ENCODE data around the gene PSPH.

Gene PSPH

GRCh38 chr7:56003749-56004148 lies 47.5 kb downstream of the PSPH start:
- no peak for DNase-seq (ENCODE audit: low read depth)

DNA sequence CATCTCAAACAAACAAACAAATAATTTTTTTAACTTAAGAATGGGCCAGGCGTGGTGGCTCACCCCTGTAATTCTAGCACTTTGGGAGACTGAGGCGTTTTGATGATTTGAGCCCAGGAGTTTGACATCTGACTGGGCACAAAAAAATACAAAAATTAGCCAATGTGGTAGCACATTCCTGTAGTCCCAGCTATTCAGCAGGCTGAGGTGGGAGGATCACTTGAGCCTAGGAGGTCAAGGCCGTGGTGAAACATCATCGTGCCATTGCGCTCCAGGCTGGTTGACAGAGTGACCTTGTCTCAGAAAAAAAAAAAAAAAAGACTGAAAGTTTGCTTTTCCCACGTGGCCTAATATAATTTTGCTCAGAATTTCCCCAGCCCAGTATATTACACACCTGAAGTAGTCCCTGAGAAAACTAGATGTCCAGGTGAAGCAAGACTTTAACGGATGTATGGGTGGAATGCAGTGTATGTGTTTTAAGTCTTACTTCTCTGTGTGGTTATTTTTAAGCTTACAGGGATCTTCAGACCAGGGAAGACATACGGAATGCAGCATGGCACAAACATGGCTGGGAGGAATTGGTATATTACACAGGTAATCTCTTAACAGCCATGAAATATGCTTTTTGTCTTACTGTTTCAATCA lies 54.3 kb downstream of the PSPH start:
- DNase-seq (ENCODE audit: low read depth): no peak

GRCh38 chr7:55992346-55992745 lies 58.9 kb downstream of the PSPH start:
- no peak for DNase-seq (ENCODE audit: low read depth)

GRCh38 chr7:55983537-55983936 lies 67.7 kb downstream of the PSPH start:
- no peak for DNase-seq (ENCODE audit: low read depth)

GRCh38 chr7:55980266-55980665 lies 71.0 kb downstream of the PSPH start:
- DNase-seq (ENCODE audit: low read depth): no peak

DNA sequence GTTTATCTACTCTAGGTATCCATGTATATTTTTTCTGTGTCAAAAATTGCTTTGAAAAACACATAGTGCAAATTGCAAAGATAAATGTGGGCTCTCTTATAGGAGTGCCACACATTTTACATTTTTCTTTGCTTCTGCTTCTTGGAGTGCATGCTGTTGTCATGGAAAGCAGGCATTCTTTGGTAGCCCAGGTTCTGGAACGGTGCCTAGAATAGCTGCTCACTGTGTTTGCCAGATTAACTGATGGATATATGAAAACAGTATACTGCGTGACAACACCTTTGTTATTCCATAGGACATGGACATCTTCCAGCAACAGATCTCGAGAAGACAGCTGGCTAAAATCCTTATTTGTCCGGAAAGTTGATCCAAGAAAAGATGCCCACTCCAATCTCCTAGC lies 73.4 kb downstream of the PSPH start:
- no peak for DNase-seq (ENCODE audit: low read depth)

- no peak for DNase-seq (ENCODE audit: low read depth)
These were observed 75.1 kb downstream of the PSPH start for GRCh38 chr7:55975988-55976633.

DNA sequence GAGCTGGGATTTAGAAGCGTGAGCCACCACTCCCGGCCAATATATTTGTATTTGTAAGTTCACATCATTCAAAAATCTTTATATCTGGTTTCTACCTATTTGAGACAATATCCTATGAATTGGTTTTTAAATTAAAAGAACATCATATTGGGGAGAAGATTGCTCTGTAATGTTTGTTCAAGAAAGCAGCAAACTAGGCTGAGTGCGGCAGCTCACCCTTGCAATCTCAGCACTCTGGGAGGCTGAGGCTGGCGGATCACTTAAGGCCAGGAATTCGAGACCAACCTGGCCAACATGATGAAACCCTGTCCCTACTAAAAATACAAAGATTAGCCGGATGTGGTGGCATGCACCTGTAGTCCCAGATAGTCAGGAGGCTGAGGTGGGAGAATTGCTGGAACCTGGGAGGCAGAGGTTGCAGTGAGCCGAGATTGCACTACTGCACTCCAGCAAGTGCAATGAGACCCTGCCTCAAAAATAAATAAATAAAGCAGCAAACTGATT lies 77.4 kb downstream of the PSPH start:
- DNase-seq (ENCODE audit: low read depth): no peak

DNA sequence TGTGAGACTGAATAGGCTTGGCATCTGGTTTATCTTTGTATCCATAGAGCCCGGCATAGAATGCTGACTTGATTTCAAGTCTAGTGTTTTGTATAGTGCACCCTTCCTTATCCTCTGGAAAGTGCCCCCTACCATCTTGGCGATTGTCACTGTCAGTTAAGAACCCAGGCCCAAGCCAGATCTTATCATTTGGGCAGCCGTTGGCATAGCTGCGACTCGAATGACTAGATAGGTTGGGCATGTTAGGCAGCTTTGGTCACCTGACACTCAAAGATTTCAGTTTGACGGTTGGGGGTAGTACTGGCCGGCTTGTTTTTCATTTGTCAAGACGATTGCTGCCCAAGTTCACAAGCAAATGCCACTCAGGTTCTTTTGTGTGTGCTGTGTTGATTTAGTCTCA lies 80.3 kb downstream of the PSPH start:
- no peak for DNase-seq (ENCODE audit: low read depth)

- no peak for DNase-seq (ENCODE audit: low read depth)
These were observed 80.7 kb downstream of the PSPH start for GRCh38 chr7:55970561-55970960.

DNA sequence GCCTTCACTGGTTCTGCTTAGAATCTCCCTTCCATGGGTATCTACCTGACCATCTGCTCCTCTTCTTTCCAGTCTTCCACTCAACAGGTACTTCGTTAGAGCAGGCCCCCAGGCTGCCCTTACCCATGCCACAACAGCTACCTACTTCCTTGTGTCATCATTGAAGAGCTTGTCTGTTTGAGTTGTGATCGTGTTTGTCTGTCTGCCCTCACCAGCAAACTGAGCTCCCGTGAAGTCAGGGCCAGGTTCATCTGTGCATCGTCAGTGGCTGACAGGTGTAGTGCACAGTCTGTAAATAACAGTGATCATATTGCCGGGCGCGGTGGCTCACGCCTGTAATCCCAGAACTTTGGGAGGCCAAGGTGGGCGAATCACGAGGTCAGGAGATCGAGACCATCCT lies 81.9 kb downstream of the PSPH start:
- DNase-seq (ENCODE audit: low read depth): no peak

DNA sequence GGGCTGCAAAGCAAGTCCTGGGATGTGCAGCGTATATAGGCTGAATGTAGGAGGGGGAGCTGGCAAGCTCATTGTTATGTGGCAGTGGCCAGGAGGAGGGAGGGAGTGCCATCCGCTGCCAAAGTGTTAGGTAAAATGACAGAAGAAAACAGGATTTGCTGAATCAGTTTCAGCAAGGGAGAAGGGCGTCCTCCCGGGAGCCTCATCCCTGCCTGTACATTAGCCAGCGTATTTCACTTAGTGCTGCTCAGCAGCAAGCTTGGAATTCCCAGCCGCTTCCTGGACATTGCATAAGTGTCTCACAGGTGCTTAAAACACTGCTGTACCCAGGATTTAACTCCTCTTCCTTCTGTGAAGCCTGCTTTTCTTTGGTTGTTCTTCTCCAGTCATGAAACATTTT lies 84.4 kb downstream of the PSPH start:
- no peak for DNase-seq (ENCODE audit: low read depth)

DNA sequence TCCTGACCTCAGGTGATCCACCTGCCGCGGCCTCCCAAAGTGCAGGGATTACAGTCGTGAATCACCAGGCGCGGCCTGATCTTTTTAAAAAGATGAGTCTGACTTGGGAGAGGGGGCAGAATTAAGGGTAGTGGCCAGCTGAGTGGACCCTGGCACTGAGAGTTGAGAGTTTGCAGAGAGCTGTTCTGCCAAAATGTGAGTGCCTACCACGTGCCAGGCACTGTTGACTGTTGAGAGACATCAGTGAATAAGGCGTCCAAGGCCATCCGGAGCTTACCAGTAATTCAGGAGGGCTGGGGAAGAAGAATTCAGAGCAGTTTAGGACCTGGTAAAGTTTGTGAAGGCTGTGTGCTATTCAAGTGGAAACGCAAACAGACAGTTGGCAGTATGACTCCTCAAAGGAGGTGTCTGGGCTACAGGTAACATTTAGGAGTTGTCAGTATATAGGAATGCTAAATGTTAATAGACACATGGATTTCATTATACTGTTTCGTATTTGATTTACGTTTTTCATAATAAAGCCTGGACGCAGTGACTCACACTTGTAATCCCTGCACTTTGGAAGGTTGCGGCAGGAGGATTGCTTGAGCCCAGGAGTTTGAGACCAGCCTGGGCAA lies 85.3 kb downstream of the PSPH start:
- no peak for DNase-seq (ENCODE audit: low read depth)

GRCh38 chr7:55965100-55965470 lies 86.2 kb downstream of the PSPH start:
- no peak for DNase-seq (ENCODE audit: low read depth)

DNA sequence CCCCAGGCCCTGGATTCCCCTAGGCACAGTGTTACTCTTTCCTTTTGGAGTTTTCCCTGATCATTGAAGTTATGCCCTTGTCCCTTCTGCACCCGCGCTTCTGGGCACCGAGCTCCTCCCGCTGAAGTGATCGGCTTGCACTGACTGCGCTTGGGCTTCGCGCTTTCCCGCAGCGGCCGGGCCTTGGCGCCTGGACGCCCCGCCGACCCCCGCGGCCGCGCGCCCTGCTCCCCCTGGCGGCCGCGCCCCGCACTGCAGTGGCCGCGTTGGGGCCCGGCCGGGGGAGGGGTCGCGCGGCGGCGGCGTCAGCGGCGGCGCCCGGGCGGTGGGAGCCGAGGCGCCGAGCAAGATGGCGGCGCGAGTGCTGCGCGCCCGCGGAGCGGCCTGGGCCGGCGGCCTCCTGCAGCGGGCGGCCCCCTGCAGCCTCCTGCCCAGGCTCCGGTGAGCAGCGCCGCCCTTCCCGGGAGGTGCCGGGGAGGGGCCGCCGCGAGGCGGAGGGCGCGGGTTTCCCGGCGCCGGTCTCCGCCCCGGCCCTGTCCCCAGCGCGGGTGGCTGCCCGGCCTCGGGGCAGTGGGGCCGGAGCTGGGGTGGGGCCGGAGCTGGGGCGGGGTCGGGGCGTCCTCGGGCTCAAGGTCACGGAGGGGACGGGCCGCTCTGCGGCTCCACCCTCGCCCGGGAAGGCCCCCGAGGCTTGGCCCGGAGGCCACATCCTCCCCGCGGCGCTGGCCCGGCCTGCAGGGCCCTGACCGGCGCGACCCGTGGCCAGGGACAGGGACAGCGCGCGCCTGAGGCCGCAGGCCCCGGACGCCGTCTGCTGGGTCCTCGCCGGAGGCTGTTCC lies 86.8 kb downstream of the PSPH start, which contains the start of gene NIPSNAP2:
Gene NIPSNAP2 (plus strand): TSS at position 325 of the 839 bp plus-strand sequence. CDS start 25 bp downstream, at position 350.
- peak; percentile 48 for DNase-seq (ENCODE audit: low read depth)

GRCh38 chr7:55963584-55964168 lies 87.6 kb downstream of the PSPH start:
- no peak for DNase-seq (ENCODE audit: low read depth)

DNA sequence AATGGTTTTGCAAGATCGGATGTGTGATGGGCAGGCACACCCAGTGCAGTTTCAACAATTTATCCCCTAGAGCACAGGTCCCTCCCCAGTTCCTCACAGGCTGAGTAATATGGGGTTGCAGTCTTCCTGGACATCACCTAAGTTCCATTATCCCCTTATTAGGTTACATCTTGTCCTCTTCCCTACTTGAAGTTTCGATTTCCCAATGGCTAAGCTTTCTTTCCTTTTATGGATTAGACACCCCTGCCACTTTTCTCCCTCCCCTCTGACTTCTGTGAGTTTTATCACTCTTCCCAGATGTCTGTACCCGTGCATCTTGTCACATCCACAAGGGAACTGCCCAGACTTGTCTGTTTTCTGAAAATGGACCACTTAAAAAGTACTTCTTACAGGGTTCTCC lies 89.2 kb downstream of the PSPH start:
- no peak for DNase-seq (ENCODE audit: low read depth)

All from stimulated activated CD8-positive, alpha-beta memory T cell treated with anti-CD3 and anti-CD28 coated beads, Interleukin-12 subunit alpha, Interleukin-12 subunit beta, amount 100 ng/mL, for 4 hours (primary cell).